HTR-8/SVneo (cell line): ENCODE results near the gene ZWILCH.
A peak's percentile ranks its signal among the peaks of the same experiment; 100 is the strongest.

Experiments
- DNase-seq: peaks from one replicate; pipeline ENCODE4 v3.0.0; 2011; ENCODE audit warnings: low spot score, mixed read lengths; ENCODE audit not compliant: insufficient read length
- FAIRE-seq: peaks from 2 replicates; lab custom pipeline; 2011; peaks lifted over from hg19 to GRCh38; lab: Jason Lieb, UNC

The ZWILCH gene

GRCh38 chr15:66523926-66524325 lies 18.8 kb downstream of the ZWILCH start:
- FAIRE-seq (no peak), DNase-seq (no peak)

- DNase-seq (no peak), FAIRE-seq (no peak)
Measured at GRCh38 chr15:66524838-66525237, 19.7 kb downstream of the ZWILCH start.

DNA sequence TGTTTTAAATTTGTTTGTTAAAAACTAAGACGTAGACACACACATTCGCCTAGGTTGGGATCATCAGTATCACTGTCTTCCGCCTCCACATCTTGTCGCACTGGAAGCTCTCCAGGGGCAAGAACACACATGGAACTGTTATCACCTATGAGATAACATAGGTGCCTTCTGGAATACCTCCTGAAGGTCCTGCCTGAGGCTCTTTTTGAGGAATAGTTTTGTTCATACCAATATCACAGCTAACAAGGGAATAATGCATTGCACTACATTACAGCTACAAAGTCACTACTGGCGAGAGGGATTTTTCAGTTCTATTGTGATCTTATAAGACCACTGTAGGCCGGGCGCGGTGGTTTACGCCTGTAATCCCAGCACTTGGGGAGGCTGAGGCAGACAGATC lies 29.9 kb downstream of the ZWILCH start:
- FAIRE-seq: no peak

GRCh38 chr15:66542896-66543295 lies 37.8 kb downstream of the ZWILCH start:
- no peak for FAIRE-seq

More for the DNA sequence above, 29.9 kb downstream of the ZWILCH start:
- DNase-seq: no peak

GRCh38 chr15:66545255-66545654 lies 40.1 kb downstream of the ZWILCH start:
- DNase-seq (no peak), FAIRE-seq (no peak)

More at GRCh38 chr15:66542896-66543295, 37.8 kb downstream of the ZWILCH start:
- DNase-seq: no peak

DNA sequence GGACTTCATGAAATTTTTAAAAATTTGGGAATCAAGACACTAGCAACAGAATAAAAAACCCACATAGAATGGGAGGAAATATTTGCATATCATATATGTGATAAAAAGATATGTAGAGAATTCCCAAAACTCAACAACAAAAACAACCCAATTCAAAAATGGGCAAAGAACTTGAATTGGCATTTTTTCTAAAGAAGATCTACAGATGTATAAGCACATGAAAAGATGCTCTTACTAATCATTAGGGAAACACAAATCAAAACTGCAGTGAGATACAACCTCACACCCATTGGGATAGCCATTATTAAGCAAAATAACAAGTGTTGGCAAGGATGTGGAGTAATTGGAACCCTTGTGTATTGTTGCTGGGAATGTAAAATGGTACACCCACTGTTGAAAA lies 50.6 kb downstream of the ZWILCH start:
- no peak for FAIRE-seq
- DNase-seq: no peak

DNA sequence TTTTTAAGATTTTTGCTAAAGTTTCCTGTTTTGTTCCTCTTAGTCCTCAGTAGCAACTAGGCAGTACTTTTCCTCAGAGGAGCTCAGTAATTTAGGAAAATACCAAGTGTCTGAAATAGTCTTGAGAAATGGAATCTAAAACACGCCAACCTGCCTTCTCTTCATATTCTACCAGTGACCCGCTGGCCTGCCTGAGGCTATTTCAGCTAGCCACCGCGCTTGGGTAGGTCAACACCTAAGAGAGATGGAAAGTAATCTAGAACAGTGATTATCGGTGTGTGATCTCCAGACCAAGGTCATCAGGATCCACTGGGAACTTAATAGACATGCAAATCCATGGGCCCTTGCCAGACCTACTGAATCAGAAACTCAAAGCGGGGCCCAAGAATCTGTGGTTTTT lies 53.1 kb downstream of the ZWILCH start:
- DNase-seq (no peak), FAIRE-seq (no peak)

GRCh38 chr15:66560856-66561525 lies 55.9 kb downstream of the ZWILCH start:
- DNase-seq: no peak
- FAIRE-seq: no peak

GRCh38 chr15:66563126-66563525 lies 58.0 kb downstream of the ZWILCH start:
- DNase-seq: no peak
- no peak for FAIRE-seq

DNA sequence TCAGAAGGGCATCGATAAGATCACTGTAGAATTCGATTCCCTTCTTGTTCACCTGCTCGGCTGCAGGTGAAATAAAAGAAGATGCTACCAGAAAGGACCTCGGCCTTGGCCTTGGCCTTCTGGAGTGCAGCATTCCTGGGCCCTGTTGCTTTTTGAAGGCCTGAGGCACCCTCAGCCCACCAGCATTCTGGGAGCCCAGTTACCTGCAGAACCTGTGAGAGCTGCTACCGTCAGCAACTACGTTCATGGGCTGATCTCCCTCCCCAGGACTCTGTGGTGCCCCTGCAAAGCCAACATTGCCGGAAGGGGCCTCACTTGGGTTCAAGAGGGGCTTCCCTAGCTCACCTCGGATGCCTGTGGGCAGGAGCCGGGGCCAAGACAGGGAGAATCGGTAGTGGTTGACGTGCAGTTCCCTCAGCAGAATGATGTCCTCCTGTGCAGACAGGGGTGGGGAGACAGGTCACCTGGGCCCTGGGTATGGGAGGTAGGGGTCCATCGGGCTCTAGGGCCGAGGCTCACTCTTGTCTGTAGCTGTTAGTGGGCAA lies 58.5 kb downstream of the ZWILCH start:
- FAIRE-seq (no peak), DNase-seq (no peak)

- no peak for DNase-seq
- no peak for FAIRE-seq
Measured at GRCh38 chr15:66564136-66565041, 59.3 kb downstream of the ZWILCH start.

DNA sequence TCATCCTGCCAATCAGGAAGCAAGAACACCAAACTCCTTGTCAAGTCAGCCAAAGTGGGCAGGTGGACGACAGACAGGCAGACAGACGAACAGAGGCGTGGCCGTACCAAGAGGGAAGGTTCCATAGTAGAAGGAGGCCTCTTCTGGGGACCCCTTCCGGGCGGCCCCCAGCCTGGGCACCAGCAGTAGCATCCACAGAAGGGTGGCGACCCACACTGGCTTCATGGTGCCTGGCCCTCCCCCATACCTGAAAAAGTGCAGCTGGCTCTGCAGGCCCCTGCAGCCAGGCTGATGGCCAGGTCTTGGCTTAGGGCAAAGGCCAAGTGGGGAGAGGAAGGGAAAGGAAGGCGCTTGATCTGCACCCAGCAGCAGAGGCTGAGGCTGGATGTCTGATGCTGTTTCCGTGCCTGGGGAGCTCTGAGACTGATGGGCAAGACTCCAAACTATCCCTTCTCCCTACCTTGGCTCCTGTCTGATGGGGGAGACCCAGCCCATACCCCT lies 60.1 kb downstream of the ZWILCH start:
- no peak for FAIRE-seq
- no peak for DNase-seq

- DNase-seq (peak; percentile 79), FAIRE-seq (peak; percentile 52)
Measured at GRCh38 chr15:66565741-66566144, 60.6 kb downstream of the ZWILCH start, which contains the start of gene LCTL. LCTL (minus strand) TSS chr15:66565998; CDS start chr15:66565365, 633 bp downstream.

DNA sequence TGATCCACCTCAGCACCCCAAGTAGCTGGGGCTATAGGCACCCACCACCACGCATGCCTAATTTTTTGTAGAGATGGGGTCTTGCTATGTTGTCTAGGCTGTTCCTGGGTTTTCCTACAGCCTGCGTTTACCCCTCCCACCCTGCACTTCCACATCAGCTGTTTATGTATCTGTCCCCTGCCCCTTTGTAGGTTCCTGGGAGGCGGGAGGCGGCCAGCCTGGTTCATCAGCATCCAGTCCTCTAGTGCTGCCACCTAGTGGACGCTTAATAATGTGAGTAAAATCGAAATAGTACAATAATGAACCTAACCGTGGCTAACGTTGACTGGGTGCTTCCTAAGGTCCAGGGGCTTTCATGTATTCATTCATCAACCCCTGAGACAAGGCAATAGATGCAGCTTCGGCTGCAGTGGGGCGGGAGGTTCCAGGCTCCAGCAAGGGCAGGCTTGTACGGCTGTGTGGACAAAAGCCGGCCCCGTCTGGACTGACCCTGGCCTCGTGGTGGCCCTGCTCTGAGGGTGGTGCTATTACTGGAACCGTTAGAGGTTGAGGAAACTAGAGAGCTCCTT lies 61.9 kb downstream of the ZWILCH start:
- FAIRE-seq (peak; percentile 89), DNase-seq (peak; percentile 78)

DNA sequence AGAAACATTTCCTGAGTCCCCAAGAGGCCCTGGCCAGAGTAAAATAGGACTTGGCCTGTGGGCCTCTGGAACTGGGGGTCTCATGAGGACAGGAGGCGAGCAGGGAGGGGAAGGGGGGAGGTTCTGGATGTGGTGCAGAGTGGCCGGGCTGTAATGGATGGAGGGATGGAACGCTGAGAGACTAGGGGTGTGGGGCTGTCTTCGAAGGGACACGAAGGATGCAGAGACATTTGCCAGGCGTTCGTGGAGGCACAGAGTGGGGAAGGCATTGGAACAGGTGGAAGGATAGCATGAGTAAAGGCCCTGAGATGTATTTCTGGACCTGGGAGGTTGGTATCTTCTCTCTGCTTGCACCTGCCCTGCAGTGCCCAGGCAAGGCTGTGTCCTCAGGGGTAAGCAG lies 62.8 kb downstream of the ZWILCH start:
- no peak for DNase-seq
- no peak for FAIRE-seq

DNA sequence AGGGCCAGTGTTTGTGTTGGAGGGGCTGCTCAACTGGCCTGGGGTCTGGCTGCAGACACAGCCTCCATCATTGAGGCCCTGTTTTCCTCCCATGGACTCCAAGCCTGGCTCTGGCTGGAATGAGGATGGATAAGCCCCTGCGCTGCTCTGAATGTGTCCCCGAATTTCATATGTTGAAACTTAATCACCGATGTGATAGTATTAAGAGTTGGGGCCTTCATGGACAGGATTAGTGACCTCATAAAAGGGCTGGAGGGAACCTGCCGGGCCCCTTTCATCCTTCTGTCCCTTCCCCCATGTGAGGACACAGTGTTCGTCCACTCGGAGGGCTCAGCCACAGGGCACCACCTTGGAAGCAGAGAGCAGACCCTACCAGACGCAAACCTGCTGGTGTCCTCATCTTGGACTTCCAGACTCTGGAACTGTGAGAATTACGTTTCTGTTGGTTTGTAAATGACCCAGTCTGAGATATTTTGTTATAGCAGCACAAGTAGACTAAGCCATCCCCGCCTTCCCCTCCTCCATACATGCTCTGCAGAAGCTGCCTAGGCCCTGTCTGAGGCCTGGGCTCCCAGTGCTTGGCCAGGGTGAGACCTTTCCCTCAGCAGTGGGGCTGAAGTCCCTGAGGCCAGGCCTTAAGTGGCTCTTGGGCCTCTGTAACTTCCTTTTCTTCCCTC lies 64.5 kb downstream of the ZWILCH start:
- no peak for FAIRE-seq
- no peak for DNase-seq

GRCh38 chr15:66570327-66570726 lies 65.2 kb downstream of the ZWILCH start:
- DNase-seq (no peak), FAIRE-seq (no peak)

DNA sequence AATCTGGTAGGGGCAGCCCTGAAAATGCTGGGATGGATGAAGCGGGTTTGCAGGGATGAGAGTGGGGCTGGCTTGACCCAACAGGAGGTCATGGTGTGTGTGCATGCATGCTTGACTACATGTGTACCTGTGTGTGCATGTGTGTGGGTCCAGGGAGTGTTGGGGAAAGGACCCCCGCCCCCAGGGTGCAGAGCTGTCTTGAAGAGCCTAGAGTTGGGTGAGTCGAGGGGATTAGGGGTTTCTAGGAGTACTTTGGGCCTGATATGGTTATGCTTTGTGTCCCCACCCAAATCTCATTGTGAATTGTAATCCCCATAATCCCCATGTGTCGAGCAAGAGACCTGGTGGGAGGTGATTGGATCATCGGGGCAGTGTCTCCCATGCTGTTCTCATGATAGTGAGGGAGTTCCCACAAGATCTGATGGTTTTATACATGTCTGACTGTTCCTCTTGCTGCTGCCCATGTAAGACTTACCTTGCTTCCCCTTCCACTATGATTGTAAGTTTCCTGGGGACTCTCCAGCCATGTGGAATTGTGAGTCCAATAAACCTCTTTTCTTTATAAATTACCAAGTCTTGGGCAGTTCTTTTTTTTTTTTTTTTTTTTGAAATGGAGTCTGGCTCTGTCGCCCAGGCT lies 65.8 kb downstream of the ZWILCH start:
- FAIRE-seq: no peak
- no peak for DNase-seq

- FAIRE-seq (no peak), DNase-seq (no peak)
Measured at GRCh38 chr15:66572146-66572545, 67.0 kb downstream of the ZWILCH start.

DNA sequence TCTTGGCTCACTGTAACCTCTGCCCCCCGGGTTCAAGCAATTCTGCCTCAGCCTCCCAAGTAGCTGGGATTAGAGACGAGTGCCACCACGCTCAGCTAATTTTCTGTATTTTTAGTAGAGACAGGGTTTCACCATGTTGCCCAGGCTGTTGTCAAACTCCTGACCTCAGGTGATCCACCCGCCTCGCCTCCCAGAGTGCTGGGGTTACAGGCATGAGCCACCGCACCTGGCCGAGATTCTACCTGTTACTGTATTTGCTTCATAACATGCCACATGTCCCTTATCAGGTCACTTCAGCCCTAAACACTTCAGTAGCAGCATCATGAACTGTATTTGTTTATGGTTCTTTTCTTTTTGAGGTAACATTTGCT lies 68.2 kb downstream of the ZWILCH start:
- FAIRE-seq: no peak
- DNase-seq: no peak
